Measurements from ENCODE around the gene WTIP. TPM values are rescaled to one million over a fixed set of nuclear protein-coding genes. Genes with fewer than 3 reads are reported as not detected.

Gene WTIP
- total and polyA plus RNA-seq, 2 donors (not counting 3 experiments of a cell fraction or from before 2014, with no cell fraction given) = 22.4 to 25.7 TPM

DNA sequence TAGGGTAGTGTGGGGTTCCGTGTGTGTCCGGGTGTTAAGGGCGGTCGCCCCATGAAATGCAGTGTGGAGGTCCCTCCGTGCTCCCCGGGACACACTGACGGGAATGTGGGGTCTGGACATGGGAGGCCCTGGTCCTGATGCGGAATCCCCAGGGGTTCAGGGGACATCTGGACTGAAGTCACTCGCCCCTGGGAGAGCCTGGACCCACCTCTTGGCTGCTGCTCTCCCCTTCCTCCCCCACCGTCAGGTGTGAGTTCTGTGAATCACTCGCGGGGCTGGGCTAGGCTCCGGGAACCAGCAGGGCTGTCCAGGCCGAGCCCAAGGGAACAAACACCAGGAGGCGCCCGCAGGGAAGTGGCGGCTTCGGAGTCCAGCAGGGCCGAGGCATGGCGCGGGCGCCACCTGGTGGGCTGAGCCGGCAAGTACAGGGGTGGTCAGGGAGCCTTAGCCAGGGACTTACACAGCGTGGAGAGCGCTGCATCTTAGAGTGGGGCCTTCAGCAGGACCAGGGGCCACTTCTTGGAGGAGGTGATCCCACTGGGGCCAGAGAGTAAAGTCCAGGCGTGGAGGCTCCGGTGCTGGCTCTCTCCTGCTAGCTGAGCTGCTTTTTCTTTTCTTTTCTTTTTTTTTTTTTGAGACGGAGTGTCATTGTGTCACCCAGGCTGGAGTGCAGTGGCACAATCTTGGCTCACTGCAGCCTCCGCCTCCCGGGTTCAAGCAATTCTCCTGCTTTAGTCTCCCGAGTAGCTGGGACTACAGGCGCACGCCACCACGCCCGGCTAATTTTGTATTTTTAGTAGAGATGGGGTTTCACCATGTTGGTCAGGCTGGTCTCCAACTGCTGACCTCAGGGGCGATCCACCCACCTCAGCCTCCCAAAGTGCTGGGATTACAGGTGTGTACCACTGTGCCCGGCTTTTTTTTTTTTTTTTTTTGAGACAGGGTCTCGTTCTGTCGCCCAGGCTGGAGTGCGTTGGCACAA lies 20.1 kb downstream of the WTIP start:
- intact Hi-C loops (cut with micrococcal nuclease) (loop anchor here (1.0 kb wide), 3 partner anchors 20 to 211 kb away; partner anchors contain the start of gene WTIP), dilution Hi-C loops (cut with MboI; ENCODE audit: extremely low pct_ligation_motif_present, low sequenced_read_pairs) (no loop called here)
- DNase-seq (ENCODE audit: low read depth, low spot score) (peak; percentile 91), FAIRE-seq (peak; percentile 90)
- no peaks in the 10 kb centered on the region for H3K9me3 ChIP-seq (replicated peaks; ENCODE audit: control insufficient read depth, insufficient read depth, low read length)
- no peaks in the 10 kb centered on the region for H3K27me3 ChIP-seq (ENCODE audit: control insufficient read depth in 2 of 2, insufficient read depth in 2 of 2, low read length in 2 of 2)
- no peaks in the 10 kb centered on the region for H3K9me1 ChIP-seq (replicated peaks; ENCODE audit: control insufficient read depth, extremely low read depth, insufficient read depth, low read length)
- H3K36me3 ChIP-seq (ENCODE audit: control insufficient read depth in 2 of 2, extremely low read depth in 1 of 2, insufficient read depth in 2 of 2, low read length in 2 of 2) = peaks cover 0 to 11% of the 10 kb centered on the region in 2 experiments
- no peaks in the 10 kb centered on the region for H3K4me1 ChIP-seq (ENCODE audit: control insufficient read depth, extremely low read depth, insufficient read depth, low read length)
- no peak overlapping the region for H3K4me2 ChIP-seq (ENCODE audit: insufficient read depth, low read length)
- no peak for TF ChIP-seq FOS (IDR thresholded peaks at IDR 0.05; ENCODE audit: borderline replicate concordance, insufficient read depth, low read length)
- TF ChIP-seq, protein P1, sequence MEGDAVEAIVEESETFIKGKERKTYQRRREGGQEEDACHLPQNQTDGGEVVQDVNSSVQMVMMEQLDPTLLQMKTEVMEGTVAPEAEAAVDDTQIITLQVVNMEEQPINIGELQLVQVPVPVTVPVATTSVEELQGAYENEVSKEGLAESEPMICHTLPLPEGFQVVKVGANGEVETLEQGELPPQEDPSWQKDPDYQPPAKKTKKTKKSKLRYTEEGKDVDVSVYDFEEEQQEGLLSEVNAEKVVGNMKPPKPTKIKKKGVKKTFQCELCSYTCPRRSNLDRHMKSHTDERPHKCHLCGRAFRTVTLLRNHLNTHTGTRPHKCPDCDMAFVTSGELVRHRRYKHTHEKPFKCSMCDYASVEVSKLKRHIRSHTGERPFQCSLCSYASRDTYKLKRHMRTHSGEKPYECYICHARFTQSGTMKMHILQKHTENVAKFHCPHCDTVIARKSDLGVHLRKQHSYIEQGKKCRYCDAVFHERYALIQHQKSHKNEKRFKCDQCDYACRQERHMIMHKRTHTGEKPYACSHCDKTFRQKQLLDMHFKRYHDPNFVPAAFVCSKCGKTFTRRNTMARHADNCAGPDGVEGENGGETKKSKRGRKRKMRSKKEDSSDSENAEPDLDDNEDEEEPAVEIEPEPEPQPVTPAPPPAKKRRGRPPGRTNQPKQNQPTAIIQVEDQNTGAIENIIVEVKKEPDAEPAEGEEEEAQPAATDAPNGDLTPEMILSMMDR (IDR thresholded peaks at IDR 0.05; ENCODE audit: extremely low read depth in 1 of 2, insufficient read depth in 1 of 2, low read depth in 1 of 2, low read length in 2 of 2) = peak; percentile 100
- peak; percentile 53 for TF ChIP-seq POLR2AphosphoS5 (IDR thresholded peaks at IDR 0.05; ENCODE audit: insufficient read depth, low read depth, low read length)
- H3K27ac ChIP-seq (ENCODE audit: insufficient read depth, low read depth, low read length) = no peak overlapping the region
- no peak overlapping the region for H3K9ac ChIP-seq (replicated peaks; ENCODE audit: extremely low read depth, insufficient read depth, low read length)
- no peak overlapping the region for H3K4me3 ChIP-seq (replicated peaks in 1 of 3; ENCODE audit: insufficient read depth in 1 of 3, low read depth in 1 of 3, low read length in 3 of 3)
- ChIA-PET CTCF (interaction anchor here (1.1 to 2.2 kb wide), 2 partner anchors 30 to 211 kb away, joined by 3 to 9 read pairs; no protein-coding TSS in a partner anchor), POLR2A (no interaction called here)
- no peak overlapping the region for H2AFZ ChIP-seq (ENCODE audit: low read depth, low read length)
- H4K20me1 ChIP-seq (replicated peaks; ENCODE audit: control insufficient read depth, extremely low read depth, insufficient read depth, low read length) = no peaks in the 10 kb centered on the region
- no TSS peak for BruUV-seq (replicated peaks)
- no peaks in the 10 kb centered on the region for H3K79me2 ChIP-seq (ENCODE audit: control insufficient read depth, insufficient read depth, low read length)

Measured in endothelial cell of umbilical vein (primary cell).